HG02623 (cell line): Measurements from ENCODE around the gene HTRA3.
A peak's percentile ranks its signal among the peaks of the same experiment; 100 is the strongest.

Source experiments
- ATAC-seq: cut with Tn5 transposase; IDR thresholded peaks from one replicate; pipeline ENCODE4 v1.9.1; 2021; ENCODE audit warnings: moderate library complexity; ENCODE audit not compliant: unreplicated experiment

The HTRA3 gene

GRCh38 chr4:8233672-8234484 lies 35.7 kb upstream of the HTRA3 start:
- no peak for ATAC-seq

DNA sequence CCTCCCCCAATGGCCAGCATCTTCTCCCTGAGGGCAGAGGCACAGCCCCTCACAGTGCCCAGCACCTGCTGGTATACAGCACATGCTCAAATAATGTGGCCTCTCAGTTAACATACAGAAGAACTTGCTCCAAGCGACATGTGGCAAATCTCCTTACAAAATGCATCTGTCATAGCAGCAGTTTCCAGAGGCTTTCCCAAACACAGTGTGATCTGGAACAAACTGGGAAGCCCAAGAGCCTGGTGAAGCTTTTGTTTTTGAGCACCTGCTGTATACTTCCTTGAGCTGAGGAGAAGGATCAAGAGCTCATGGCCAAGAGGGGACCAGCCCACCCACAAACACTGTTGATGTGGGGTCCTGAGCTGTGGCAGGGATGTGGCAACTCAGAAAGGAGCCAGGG lies 34.8 kb upstream of the HTRA3 start:
- ATAC-seq: no peak

DNA sequence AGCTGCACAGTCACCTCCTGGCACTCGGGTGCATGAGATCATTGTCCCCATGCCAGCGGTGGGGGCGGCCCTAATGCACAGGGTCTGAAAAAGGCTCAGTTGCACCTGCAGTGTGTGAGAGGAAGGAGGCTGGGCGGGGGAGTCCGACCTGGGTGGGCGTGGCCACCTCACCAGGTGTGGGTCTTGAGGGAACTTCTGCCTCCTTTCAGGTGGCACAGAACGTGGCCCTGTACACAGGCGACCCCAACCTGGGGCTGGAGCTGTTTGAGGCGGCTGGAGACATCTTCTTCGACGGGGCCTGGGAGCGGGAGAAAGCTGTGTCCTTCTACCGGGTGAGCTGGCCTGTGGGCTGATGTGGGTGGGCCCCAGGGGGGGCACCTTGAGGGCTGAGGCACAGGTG lies 34.3 kb upstream of the HTRA3 start:
- no peak for ATAC-seq

- ATAC-seq: no peak
These were observed 33.9 kb upstream of the HTRA3 start for GRCh38 chr4:8235686-8236085.

DNA sequence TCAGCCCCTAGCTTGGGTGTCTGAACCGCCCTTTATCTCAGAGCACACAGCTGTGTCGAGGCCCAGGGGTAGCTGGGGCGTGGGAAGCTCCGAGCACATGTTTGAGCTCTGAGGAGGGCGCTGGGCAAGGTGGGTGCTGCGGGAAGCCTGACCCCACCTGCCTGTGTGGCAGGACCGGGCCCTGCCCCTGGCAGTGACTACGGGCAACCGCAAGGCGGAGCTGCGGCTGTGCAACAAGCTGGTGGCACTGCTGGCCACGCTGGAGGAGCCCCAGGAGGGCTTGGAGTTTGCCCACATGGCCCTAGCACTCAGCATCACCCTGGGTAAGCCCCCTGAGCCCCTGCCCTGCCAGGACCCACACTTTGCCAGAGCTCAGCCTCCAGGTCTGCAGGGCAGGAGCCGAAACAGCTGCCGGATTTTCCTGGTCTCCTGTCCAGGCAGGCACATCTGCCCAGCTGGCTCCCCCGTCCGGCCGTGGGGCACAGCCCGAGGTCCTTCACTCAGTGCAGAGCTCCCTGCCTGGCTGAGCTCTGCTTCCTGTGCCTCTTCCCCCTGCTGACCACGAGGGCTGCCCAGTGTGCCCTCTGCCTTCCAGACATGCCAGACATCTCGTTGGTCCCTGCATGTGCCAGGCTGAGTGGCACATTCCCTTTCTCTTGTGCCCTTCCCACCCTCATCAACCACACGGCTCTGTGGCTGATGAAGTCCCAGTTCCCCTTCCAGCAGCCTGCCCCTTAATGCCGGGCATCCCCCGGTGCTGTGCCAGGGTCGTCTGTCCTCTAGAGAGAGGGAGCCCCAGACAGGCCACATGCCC lies 33.2 kb upstream of the HTRA3 start:
- no peak for ATAC-seq

- ATAC-seq: no peak
These were observed 32.7 kb upstream of the HTRA3 start for GRCh38 chr4:8236920-8237195.

DNA sequence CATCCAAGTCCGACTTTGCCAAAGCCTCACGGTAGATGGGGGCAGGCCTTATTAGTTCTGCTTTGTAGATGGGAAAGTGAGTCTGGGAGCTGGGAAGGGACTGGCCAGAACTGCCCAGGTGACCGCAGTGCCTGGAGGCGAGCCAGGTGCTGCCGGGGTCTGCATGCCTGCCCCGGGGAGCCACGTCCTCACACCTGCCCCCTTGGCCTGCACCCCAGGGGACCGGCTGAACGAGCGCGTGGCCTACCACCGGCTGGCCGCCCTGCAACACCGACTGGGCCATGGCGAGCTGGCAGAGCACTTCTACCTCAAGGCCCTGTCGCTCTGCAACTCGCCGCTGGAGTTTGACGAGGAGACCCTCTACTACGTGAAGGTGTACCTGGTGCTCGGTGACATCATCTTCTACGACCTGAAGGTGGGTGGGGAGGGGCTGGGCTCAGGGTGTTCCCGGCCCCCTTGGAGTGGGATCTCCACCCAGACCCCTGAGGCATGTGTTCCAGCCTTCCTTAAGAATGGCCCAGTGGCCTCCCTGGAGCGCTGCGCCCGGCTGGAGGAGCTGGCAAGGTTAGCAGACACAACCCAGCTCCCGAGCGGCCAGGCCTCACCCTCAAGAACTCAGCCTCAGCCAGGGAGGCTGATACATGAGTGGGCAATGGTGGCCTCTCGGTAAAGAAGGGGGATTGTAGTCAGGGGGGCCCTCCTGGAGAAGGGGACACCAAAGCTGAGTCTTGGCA lies 32.1 kb upstream of the HTRA3 start:
- ATAC-seq: no peak

- no peak for ATAC-seq
These were observed 31.5 kb upstream of the HTRA3 start for GRCh38 chr4:8238036-8238511.

GRCh38 chr4:8238515-8239053 lies 31.0 kb upstream of the HTRA3 start:
- no peak for ATAC-seq

GRCh38 chr4:8239226-8239625 lies 30.3 kb upstream of the HTRA3 start:
- ATAC-seq: no peak

- no peak for ATAC-seq
These were observed 29.9 kb upstream of the HTRA3 start for GRCh38 chr4:8239661-8240060.

- no peak for ATAC-seq
These were observed 29.1 kb upstream of the HTRA3 start for GRCh38 chr4:8240211-8241041.

DNA sequence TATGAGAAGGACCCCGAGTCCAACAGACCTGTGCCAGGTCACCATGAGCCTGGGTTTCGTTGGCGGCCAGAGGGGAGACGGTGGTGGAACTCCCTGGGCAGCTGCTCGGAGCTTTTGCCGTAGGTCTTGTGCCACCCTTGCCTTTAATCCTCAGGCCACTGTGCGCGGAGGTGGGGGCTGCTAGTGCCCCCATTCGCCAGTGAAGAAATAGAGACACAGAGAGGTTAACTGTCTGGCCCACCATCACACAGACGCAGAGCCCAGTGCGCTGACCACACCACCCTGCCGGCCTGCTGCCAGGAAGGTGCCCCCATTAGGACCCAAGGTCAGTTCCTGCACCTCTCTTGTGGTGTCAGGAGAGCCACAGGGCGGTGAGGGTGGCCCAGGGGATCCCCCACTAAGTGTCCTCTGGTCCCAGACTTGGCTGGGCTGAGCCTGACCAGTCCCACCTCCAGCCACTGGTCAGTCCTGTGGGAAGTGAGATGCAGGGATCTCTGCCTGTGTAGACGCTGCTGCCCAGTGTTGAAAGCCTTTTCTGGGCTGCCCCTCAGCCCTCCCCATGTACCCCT lies 28.3 kb upstream of the HTRA3 start:
- no peak for ATAC-seq

- ATAC-seq: peak; percentile 62
These were observed 27.5 kb upstream of the HTRA3 start for GRCh38 chr4:8241895-8242696.

- ATAC-seq: no peak
These were observed 26.6 kb upstream of the HTRA3 start for GRCh38 chr4:8242782-8243560.

GRCh38 chr4:8244001-8244757 lies 25.4 kb upstream of the HTRA3 start:
- ATAC-seq: no peak

GRCh38 chr4:8244931-8245460 lies 24.6 kb upstream of the HTRA3 start:
- no peak for ATAC-seq
